Mesendoderm (in vitro differentiated cells): ENCODE measurements around the gene DNAJB8.

Source experiments
- DNase-seq: peaks from one replicate; pipeline ENCODE4 v3.0.0; 2013
- H2AK5ac ChIP-seq: 2 replicates; pipeline ENCODE4 v1.6.1; 2013; ENCODE audit warnings: low read length, inconsistent platforms
- H2BK120ac ChIP-seq: 2 replicates; pipeline ENCODE4 v1.6.1; 2013; ENCODE audit warnings: low read depth, mild to moderate bottlenecking, low read length, moderate library complexity, mixed read lengths
- H2BK15ac ChIP-seq: replicated peaks from 2 replicates; pipeline ENCODE4 v1.6.1; 2013; ENCODE audit warnings: low read depth, mild to moderate bottlenecking, moderate library complexity
- H2BK5ac ChIP-seq: 2 replicates; pipeline ENCODE4 v1.6.1; 2013; ENCODE audit warnings: low read length, inconsistent platforms
- H3K18ac ChIP-seq: 2 replicates; pipeline ENCODE4 v1.6.1; 2013; ENCODE audit warnings: mild to moderate bottlenecking, low read length, mixed read lengths
- H3K23ac ChIP-seq: one replicate; pipeline ENCODE4 v1.6.1; 2013; ENCODE audit warnings: low read length
- H3K27ac ChIP-seq: 2 replicates; pipeline ENCODE4 v1.5.1; 2013; ENCODE audit warnings: low read depth, mild to moderate bottlenecking, inconsistent platforms, low read length, moderate library complexity
- H3K27me3 ChIP-seq: 2 replicates; pipeline ENCODE4 v1.6.1; 2013; ENCODE audit warnings: low read length, control low read depth, mild to moderate bottlenecking, inconsistent platforms; ENCODE audit not compliant: insufficient read depth, poor library complexity
- H3K36me3 ChIP-seq: 2 replicates; pipeline ENCODE4 v1.6.1; 2013; ENCODE audit warnings: low read length, inconsistent platforms; ENCODE audit not compliant: control insufficient read depth, insufficient read depth
- H3K4ac ChIP-seq: one replicate; pipeline ENCODE4 v1.6.1; 2013; ENCODE audit warnings: low read depth, mild to moderate bottlenecking, low read length, moderate library complexity
- H3K4me1 ChIP-seq: 2 replicates; pipeline ENCODE4 v1.6.1; 2013; ENCODE audit warnings: low read depth, low read length, inconsistent platforms; ENCODE audit not compliant: control insufficient read depth
- H3K4me2 ChIP-seq: 2 replicates; pipeline ENCODE4 v1.6.1; 2013; ENCODE audit warnings: low read length
- H3K4me3 ChIP-seq: 2 replicates; pipeline ENCODE4 v1.5.1; 2013; ENCODE audit warnings: mild to moderate bottlenecking, low read length
- H3K56ac ChIP-seq: one replicate; pipeline ENCODE4 v1.6.1; 2013; ENCODE audit warnings: low read length
- H3K79me1 ChIP-seq: 2 replicates; pipeline ENCODE4 v1.6.1; 2013; ENCODE audit warnings: low read length, inconsistent platforms
- H3K79me2 ChIP-seq: 2 replicates; pipeline ENCODE4 v1.6.1; 2013; ENCODE audit warnings: mild to moderate bottlenecking, low read length; ENCODE audit not compliant: control insufficient read depth, insufficient read depth
- H3K9ac ChIP-seq: 2 replicates; pipeline ENCODE4 v1.6.1; 2013; ENCODE audit warnings: low read length, inconsistent platforms
- H4K5ac ChIP-seq: one replicate; pipeline ENCODE4 v1.6.1; 2013; ENCODE audit warnings: low read length
- H4K8ac ChIP-seq: one replicate; pipeline ENCODE4 v1.6.1; 2013; ENCODE audit warnings: low read depth, mild to moderate bottlenecking, control low read depth, low read length, moderate library complexity
- WGBS: extraction: QIAGEN DNeasy Blood & Tissue Kit; methylation state at CpG from one replicate; pipeline ENCODE4 v1.1.7; 2013; ENCODE audit warnings: low lambda C conversion rate, missing lambda C conversion rate; ENCODE audit not compliant: insufficient coverage; ENCODE audit errors: extremely low coverage; 5-methylcytosine and 5-hydroxymethylcytosine counted together

The DNAJB8 gene

DNA sequence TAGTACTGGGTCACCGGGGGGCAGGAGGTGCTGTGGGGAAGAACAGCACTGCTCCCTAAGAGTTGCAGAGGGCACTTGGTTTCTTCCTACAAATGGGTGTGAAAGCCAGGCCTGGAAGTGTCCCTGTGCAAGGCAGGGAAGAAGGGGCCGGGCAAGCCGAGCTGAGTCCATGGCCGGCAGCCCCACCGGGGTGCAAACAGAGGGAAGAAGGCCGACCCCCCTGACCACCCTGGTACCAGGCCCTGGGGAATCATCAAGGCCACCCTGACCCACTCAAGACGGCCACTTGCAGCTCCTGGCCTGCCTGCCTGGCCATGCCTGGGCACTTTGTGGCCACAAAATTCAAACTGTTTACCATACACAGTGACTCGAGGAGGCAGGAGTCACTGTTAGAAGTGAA lies 8.7 kb upstream of the DNAJB8 start:
- Histone ChIP-seq H2BK5ac (no peak overlapping the region), H3K27ac (no peak overlapping the region), H3K4ac (no peak overlapping the region), H2BK15ac (no peak overlapping the region), H3K23ac (no peak overlapping the region), H3K36me3 (no peaks in the 10 kb centered on the region), H3K4me3 (no peak overlapping the region), H3K4me2 (no peak overlapping the region), H3K18ac (no peak overlapping the region), H3K79me2 (no peaks in the 10 kb centered on the region), H2BK120ac (no peak overlapping the region), H3K9ac (no peak overlapping the region), H2AK5ac (no peak overlapping the region), H4K8ac (no peak overlapping the region), H3K27me3 (peaks cover 38% of the 10 kb centered on the region), H3K79me1 (no peaks in the 10 kb centered on the region), H4K5ac (no peak overlapping the region), H3K56ac (no peak overlapping the region), H3K4me1 (no peaks in the 10 kb centered on the region)
- DNase-seq, result no peak
- no CpG with 5 or more reads among the region's 8 CpGs for WGBS

DNA sequence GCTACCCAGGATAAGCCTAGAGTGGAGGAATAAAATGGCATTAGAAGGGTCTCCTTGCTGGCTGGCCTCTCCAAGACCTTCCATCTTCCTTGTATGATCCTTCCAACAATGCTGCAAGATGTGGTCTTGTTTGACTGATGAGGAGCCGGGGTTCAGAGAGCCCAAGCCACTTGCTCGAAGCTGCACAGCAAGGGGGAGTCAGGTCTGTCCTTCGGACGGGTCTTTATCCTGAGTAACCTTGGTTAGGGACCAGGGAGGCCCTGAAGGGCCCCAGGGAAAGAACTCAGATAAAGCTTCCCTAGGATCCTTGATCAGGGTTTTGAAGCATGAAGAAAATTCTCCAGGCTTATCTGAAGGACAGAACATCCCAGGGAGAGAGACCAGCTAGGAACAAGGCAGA lies 7.0 kb upstream of the DNAJB8 start:
- Histone ChIP-seq H3K36me3 (no peaks in the 10 kb centered on the region), H3K4ac (no peak overlapping the region), H3K9ac (no peak overlapping the region), H3K27me3 (peaks cover 36% of the 10 kb centered on the region), H3K79me1 (no peaks in the 10 kb centered on the region), H2AK5ac (no peak overlapping the region), H2BK120ac (no peak overlapping the region), H3K18ac (no peak overlapping the region), H3K27ac (no peak overlapping the region), H3K4me2 (no peak overlapping the region), H4K8ac (no peak overlapping the region), H3K79me2 (no peaks in the 10 kb centered on the region), H3K4me1 (no peaks in the 10 kb centered on the region), H4K5ac (no peak overlapping the region), H2BK15ac (no peak overlapping the region), H3K23ac (no peak overlapping the region), H3K4me3 (no peak overlapping the region), H3K56ac (no peak overlapping the region), H2BK5ac (no peak overlapping the region)
- DNase-seq, result no peak
- WGBS, result no CpG with 5 or more reads among the region's 4 CpGs

GRCh38 chr3:128473180-128473519 lies 6.5 kb upstream of the DNAJB8 start:
- Histone ChIP-seq H3K4me3 (no peak overlapping the region), H3K79me1 (no peaks in the 10 kb centered on the region), H4K8ac (no peak overlapping the region), H3K4ac (no peak overlapping the region), H3K36me3 (no peaks in the 10 kb centered on the region), H3K56ac (no peak overlapping the region), H3K18ac (no peak overlapping the region), H3K23ac (no peak overlapping the region), H3K4me2 (no peak overlapping the region), H3K27me3 (peaks cover 33% of the 10 kb centered on the region), H2BK120ac (no peak overlapping the region), H3K79me2 (no peaks in the 10 kb centered on the region), H3K4me1 (no peaks in the 10 kb centered on the region), H2AK5ac (no peak overlapping the region), H3K27ac (no peak overlapping the region), H2BK15ac (no peak overlapping the region), H3K9ac (no peak overlapping the region), H2BK5ac (no peak overlapping the region), H4K5ac (no peak overlapping the region)
- no peak for DNase-seq
- no CpG with 5 or more reads among the region's 6 CpGs for WGBS

DNA sequence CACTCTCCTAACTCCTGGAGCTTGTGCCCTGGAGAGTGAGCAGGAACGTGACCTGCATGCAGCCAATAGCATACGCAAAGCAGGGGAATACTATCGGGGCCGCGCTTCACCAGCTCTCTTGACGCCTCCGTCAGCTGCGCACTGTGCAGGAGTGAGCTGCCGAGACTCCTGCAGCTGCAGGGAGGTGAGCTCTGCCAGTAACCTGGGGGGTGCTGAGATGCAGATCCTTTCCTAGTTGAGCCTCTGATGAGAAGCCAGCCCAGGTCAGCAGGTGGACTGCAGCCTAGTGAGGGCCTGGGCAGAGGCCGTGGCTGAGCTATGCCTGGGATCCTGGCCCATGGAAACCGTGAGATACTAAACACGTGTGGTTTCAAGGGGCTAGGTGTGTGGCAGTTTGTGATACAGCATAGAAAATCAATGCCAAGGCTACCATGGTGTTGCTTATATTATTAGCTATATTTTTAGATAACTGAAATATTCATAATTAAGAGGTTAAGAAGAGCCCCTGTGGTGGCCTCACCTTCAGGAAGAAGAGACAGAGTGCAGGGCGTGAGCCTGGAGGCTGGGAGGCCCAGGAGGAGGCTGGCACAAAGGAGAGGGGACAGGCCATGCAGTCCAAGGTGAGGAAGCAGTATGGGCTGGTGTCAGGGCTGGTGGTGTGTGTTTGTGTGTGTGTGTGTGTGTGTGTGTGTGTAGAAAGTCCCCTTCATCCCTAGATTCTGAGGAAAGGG lies 5.9 kb upstream of the DNAJB8 start:
- no peak overlapping the region for H3K9ac ChIP-seq
- DNase-seq, result no peak
- no peak overlapping the region for H4K5ac ChIP-seq
- no peak overlapping the region for H3K23ac ChIP-seq
- WGBS, result no CpG with 5 or more reads among the region's 13 CpGs
- H3K79me1 ChIP-seq, result no peaks in the 10 kb centered on the region
- peaks cover 2% of the 10 kb centered on the region for H3K4me1 ChIP-seq
- H3K18ac ChIP-seq, result no peak overlapping the region
- H2AK5ac ChIP-seq, result no peak overlapping the region
- no peaks in the 10 kb centered on the region for H3K36me3 ChIP-seq
- H2BK15ac ChIP-seq, result no peak overlapping the region
- peaks cover 28% of the 10 kb centered on the region for H3K27me3 ChIP-seq
- H3K27ac ChIP-seq, result no peak overlapping the region
- H3K4ac ChIP-seq, result no peak overlapping the region
- no peak overlapping the region for H2BK5ac ChIP-seq
- no peak overlapping the region for H3K56ac ChIP-seq
- H3K4me2 ChIP-seq, result no peak overlapping the region
- no peak overlapping the region for H3K4me3 ChIP-seq
- H4K8ac ChIP-seq, result no peak overlapping the region
- no peak overlapping the region for H2BK120ac ChIP-seq
- H3K79me2 ChIP-seq, result no peaks in the 10 kb centered on the region

- H3K27me3 ChIP-seq, result peaks cover 24% of the 10 kb centered on the region
- H3K79me1 ChIP-seq, result no peaks in the 10 kb centered on the region
- H2BK15ac ChIP-seq, result no peak overlapping the region
- H3K27ac ChIP-seq, result no peak overlapping the region
- no peak overlapping the region for H3K4ac ChIP-seq
- no peak for DNase-seq
- no peak overlapping the region for H2BK5ac ChIP-seq
- H3K9ac ChIP-seq, result no peak overlapping the region
- H2BK120ac ChIP-seq, result no peak overlapping the region
- no CpG with 5 or more reads among the region's 3 CpGs for WGBS
- H2AK5ac ChIP-seq, result no peak overlapping the region
- no peak overlapping the region for H3K4me3 ChIP-seq
- no peaks in the 10 kb centered on the region for H3K79me2 ChIP-seq
- no peak overlapping the region for H3K23ac ChIP-seq
- no peak overlapping the region for H4K8ac ChIP-seq
- H3K18ac ChIP-seq, result no peak overlapping the region
- H3K56ac ChIP-seq, result no peak overlapping the region
- peaks cover 2% of the 10 kb centered on the region for H3K4me1 ChIP-seq
- H3K36me3 ChIP-seq, result no peaks in the 10 kb centered on the region
- H4K5ac ChIP-seq, result no peak overlapping the region
- H3K4me2 ChIP-seq, result no peak overlapping the region
Observed at GRCh38 chr3:128471720-128472119, 5.0 kb upstream of the DNAJB8 start.

DNA sequence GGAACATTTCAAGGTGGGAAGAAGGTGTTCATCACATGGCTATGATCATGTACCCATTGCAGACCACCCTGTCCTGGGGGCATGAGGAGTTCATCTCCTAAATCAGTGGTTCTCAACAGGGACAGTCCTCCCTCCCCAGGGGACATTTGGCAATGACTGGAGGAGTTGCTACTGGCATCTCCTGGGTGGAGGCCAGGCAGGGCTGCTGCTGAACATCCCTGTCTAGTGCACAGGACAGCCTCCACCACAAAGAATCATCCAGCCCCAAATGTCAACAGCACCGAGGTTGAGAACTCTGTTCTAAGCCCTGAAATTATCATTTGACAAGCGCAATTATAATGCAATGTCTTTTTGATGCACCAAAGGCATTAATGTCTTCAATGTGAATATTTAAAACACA lies 4.4 kb upstream of the DNAJB8 start:
- no peak overlapping the region for H2BK120ac ChIP-seq
- H3K4ac ChIP-seq, result no peak overlapping the region
- H3K79me1 ChIP-seq, result no peaks in the 10 kb centered on the region
- no CpG with 5 or more reads among the region's 2 CpGs for WGBS
- no peak overlapping the region for H3K56ac ChIP-seq
- H3K27me3 ChIP-seq, result peaks cover 24% of the 10 kb centered on the region
- no peak overlapping the region for H2BK5ac ChIP-seq
- DNase-seq, result no peak
- H3K4me3 ChIP-seq, result no peak overlapping the region
- no peak overlapping the region for H2BK15ac ChIP-seq
- H4K8ac ChIP-seq, result no peak overlapping the region
- H3K23ac ChIP-seq, result no peak overlapping the region
- no peak overlapping the region for H3K4me2 ChIP-seq
- no peak overlapping the region for H4K5ac ChIP-seq
- H3K4me1 ChIP-seq, result peaks cover 2% of the 10 kb centered on the region
- H3K18ac ChIP-seq, result no peak overlapping the region
- no peaks in the 10 kb centered on the region for H3K36me3 ChIP-seq
- H3K27ac ChIP-seq, result no peak overlapping the region
- H3K9ac ChIP-seq, result no peak overlapping the region
- no peak overlapping the region for H2AK5ac ChIP-seq
- H3K79me2 ChIP-seq, result no peaks in the 10 kb centered on the region
